Hematopoietic multipotent progenitor cell treated with erythropoietin and hydrocortisone succinate and interleukin-3 and kit ligand, for 6 days (in vitro differentiated cells): ENCODE data around the gene TFCP2L1.
A peak's percentile ranks its signal among the peaks of the same experiment; 100 is the strongest.
"Not testable (repeated sequence)": the region's sequence is repeated elsewhere in the genome, so short reads cannot be mapped to it uniquely, and the experiment has no call there.

Experiments used
- DNase-seq: peaks from one replicate; pipeline ENCODE4 v3.0.0-alpha.2; 2015

Gene TFCP2L1, protein sequence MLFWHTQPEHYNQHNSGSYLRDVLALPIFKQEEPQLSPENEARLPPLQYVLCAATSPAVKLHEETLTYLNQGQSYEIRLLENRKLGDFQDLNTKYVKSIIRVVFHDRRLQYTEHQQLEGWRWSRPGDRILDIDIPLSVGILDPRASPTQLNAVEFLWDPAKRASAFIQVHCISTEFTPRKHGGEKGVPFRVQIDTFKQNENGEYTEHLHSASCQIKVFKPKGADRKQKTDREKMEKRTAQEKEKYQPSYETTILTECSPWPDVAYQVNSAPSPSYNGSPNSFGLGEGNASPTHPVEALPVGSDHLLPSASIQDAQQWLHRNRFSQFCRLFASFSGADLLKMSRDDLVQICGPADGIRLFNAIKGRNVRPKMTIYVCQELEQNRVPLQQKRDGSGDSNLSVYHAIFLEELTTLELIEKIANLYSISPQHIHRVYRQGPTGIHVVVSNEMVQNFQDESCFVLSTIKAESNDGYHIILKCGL

GRCh38 chr2:121284463-121285449, at the start of gene TFCP2L1:
TFCP2L1 (minus strand) TSS chr2:121285202; CDS start chr2:121285109, 93 bp downstream.
- peak; percentile 33 for DNase-seq

- DNase-seq: no peak
Observed at GRCh38 chr2:121333834-121334558, 49.0 kb upstream of the TFCP2L1 start.

DNA sequence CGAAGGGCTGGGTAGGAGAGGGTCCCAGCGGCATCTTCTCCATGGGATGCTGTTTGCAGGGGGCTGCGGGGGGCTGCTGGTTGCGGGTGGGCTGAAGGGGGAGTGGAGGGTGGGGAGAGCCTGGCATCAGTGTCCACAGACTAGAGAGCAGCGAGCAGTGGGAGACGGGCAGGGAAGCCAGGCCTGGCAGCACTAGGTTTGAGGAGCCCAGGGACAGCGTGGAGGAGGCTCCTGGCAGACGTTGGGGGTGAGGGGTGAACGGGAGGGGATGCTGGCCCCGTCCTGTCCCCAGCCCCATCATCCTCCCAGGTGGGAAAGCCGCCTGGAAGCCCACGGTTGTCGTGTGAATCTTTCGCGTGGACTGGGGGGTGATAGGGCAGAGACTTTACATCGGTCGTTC, 48.2 kb upstream of the TFCP2L1 start:
- no peak for DNase-seq

DNA sequence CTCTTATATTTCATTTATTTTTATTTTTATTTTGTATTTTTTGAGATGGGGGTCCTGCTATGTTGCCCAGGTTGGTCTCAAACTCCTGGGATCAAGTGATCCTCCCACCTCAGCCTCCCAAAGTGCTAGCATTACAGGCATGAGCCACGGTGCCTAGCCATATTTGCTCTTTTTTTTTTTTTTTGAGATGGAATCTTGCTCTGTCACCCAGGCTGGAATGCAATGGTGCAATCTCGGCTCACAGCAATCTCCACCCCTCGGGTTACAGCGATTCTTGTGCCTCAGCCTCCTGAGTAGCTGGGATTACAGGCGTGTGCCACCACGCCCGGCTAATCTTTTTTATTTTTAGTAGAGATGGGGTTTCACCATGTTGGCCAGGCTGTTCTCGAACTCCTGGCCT, 46.3 kb upstream of the TFCP2L1 start:
- DNase-seq: not testable (repeated sequence)

DNA sequence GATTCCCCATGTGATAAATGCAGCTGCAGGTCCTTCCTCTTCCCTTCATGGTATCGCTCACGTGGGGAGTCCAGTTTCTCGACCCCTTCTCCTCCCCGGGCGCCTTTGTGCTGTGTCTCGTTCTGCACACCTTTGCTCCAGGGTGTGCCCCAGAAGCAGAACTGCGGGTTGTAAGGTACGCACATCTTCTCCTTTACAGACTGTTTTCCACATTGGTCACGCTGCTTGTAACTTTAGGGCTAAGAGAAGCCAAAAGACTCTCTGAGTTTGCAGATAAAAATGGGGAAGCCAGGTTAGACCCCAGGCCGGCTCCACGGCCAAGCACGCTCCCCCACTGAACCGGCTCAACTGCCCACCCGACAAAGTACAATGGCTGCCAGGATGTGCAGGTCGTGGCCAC, 45.9 kb upstream of the TFCP2L1 start:
- no peak for DNase-seq

GRCh38 chr2:121329786-121330185, 44.8 kb upstream of the TFCP2L1 start:
- no peak for DNase-seq

DNA sequence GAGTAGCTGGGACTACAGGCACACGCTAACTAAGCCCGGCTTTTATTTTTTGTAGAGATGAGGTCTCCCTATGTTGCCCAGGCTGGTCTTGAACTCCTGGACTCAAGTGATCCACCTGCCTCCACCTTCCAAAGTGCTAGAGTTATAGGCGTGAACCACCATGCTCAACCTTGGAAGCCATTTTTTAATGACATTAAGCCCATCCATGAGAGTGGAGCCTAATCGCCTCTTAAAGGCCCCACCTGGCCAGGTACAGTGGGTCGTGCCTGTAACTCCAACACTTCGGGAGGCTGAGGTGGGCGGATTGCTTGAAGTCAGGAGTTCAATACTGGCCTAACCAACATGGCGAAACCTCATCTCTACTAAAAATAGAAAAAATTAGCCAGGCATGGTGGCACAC, 41.6 kb upstream of the TFCP2L1 start:
- DNase-seq: no peak

DNA sequence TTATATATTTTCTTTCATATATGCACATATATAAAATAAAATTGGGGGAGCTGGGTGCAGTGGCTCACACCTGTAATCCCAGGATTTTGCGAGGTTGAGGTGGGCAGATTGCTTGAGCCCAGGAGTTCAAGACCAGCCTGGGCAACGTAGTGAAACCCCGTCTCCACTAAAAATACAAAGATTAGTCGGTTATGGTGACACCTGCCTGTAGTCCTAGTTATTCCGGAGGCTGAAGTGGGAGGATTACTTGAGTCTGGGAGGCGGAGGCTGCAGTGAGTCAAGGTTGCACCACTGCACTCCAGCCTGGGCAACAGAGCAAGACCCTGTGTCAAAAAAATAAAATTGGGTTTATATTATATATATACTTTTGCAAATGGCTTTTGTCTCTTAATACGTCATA, 39.6 kb upstream of the TFCP2L1 start:
- DNase-seq: no peak

- DNase-seq: no peak
Observed at GRCh38 chr2:121321476-121321875, 36.5 kb upstream of the TFCP2L1 start.

GRCh38 chr2:121319941-121320340, 34.9 kb upstream of the TFCP2L1 start:
- no peak for DNase-seq

DNA sequence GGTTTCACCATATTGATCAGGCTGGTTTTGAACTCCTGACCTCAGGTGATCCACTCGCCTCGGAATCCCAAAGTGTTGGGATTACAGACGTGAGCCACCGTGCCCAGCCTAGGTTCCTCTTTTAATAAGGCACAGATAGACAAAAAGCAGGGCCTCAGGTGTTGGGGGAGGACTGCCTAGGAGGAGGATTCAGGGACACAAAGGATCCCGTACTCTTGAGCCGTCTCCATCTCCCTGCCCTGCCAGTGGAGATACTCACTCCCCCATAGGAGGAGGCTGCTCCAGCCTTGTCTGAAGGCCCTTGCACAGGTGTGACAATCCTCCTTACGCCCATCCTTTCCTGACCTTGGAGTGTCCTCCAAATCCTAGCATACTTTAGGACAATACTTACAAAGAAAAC, 32.0 kb upstream of the TFCP2L1 start:
- DNase-seq: no peak

GRCh38 chr2:121313701-121314100, 28.7 kb upstream of the TFCP2L1 start:
- DNase-seq: not testable (repeated sequence)

DNA sequence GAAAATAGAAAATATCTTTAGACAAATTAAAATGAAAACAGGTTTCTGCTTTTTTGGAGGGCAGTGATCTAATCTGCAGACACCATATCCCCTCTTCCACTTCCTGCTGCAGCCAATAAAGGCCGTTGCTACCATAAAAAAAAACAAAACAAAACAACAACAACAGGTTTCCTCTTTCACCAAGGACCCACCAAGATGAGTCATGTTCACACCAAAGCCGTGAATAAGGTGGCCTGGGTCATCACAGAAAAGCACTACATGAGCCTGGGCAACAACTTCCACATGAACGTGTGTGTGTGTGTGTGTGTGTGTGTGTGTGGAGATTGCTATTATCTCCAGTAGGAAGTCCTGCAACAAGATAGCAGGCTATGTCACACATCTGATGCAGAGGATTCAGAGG, 24.8 kb upstream of the TFCP2L1 start:
- peak; percentile 25 for DNase-seq

DNA sequence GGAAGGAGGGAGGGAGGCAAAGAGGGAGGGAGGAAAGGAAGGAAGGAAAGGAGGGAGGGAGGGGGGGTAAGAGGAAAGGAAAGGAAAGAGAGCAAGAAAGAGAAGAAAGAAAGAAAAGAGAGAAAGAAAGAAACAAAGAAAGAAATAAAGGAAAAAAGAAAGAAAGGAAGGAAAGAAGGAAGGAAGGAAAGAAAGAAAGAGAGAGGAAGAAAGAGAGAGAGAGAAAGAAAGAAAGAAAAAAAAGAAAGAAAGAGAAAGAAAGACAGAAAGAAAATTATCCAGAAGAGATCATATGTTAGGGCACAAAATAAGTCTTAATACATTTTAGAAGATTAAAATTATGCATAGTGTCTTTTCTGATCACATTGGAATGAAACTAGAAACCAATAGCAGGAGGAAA, 24.3 kb upstream of the TFCP2L1 start:
- no peak for DNase-seq

GRCh38 chr2:121307048-121307447, 22.0 kb upstream of the TFCP2L1 start:
- no peak for DNase-seq

GRCh38 chr2:121304941-121305340, 19.9 kb upstream of the TFCP2L1 start:
- no peak for DNase-seq

DNA sequence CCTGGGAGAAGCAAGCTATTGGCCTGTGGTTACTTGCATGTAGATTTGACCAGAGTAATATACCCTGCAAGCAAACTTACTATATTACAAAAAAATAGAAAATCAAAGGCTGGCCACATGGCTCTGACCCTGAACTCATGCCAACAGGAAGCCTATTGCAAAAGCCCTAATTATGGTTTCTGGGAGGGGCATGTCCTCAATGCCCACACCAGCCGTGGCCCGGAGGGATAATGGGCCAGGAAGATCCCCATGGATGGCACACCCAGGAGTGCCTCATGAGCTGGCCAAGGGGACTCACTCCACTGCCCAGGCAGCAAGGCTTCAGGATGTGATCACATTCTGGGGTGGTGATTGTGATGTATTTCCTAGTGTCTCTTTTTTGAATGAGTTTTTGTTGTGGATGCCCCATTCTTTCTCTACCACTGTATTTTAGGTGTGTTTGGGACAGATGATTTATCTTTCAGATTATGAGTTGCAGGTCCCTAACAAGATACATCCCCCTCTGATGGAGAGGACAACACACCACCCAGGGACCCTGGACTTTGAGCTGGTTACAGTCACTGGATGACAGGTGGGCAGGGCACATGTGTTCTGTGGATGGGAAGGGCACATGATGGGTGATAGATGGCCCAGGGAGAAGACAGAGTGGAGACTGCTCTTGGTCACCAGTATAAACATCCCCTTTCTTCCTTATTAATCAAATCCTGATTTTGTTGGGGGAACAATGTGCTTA, 18.7 kb upstream of the TFCP2L1 start:
- DNase-seq: no peak

DNA sequence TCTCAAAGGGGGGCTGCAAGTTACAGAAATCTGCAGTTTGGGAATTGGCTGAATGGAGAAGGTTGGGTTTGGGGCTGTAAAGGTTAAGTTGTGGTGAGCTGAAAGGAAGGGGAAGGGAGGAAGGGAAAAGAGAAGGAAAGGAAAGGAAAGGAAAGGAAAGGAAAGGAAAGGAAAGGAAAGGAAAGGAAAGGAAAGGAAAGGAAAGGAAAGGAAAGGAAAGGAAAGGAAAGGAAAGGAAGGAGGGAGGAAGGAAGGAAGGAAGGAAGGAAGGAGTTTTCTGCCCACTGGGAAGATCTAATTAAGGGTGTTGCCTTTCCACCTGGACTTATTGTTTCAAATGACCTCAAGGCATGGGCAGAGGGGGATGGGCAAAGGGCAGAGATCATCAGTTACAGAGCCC, 16.2 kb upstream of the TFCP2L1 start:
- not testable (repeated sequence) for DNase-seq

DNA sequence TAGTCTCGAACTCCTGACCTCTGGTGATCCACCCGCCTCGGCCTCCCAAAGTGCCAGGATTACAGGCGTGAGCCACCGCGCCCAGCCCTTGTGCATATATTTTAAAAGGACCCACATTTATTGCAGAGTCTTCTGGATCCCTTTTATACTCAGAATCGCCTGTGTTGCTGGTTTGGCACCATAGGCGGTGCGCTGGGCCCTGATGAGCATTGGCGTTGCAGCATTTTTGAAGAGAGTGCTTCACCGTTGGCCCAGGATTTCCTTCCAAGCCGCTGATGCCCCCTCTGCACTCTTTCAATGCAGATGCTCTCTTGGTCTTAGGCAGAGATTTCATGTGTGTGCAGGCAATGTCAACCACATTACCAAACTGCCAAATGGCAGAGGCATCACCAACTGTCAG, 13.5 kb upstream of the TFCP2L1 start:
- DNase-seq: no peak

- not testable (repeated sequence) for DNase-seq
Observed at GRCh38 chr2:121297866-121298265, 12.9 kb upstream of the TFCP2L1 start.

DNA sequence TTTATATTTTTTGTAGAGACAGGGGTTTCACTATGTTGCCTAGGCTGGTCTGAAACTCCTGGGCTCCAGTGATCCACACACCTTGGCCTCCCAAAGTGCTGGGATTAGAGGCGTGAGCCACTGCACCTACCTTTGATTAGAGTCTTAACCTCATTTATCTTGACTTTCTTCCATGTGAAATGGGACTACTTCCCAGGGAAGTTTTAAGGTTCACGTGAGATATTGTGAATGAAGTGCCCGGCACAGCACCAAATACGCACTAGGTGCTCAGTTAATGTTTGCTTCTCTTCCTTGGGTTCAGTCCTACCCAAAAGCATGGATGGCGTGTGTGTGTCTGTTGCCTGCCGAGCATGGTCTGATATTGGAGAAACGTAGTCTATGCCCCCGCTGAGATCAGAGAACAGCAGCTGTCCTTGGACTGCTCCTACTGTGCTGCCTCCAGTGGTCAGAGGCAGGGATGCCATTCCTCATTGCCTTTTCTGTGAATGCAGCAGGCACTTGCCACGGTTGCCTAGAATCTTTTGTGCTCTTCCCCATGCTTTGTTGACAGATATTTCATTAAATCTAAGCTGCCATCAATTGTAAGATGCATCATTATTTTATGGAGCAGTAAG, 12.3 kb upstream of the TFCP2L1 start:
- peak; percentile 70 for DNase-seq
